OCI-LY3 (cell line): Measurements from ENCODE around the gene CHST12.
"Not testable (repeated sequence)": the region's sequence is repeated elsewhere in the genome, so short reads cannot be mapped to it uniquely, and the experiment has no call there.

Experiments used
- H2AFZ ChIP-seq: fragments of 200-600, 300-600 bp; shearing (Covaris generic); 2 replicates; pipeline ENCODE4 v1.6.0; 2014; ENCODE audit warnings: antibody characterized with exemption, low read depth, low read length
- H3K27ac ChIP-seq: fragments of 200-600, 300-600 bp; sonication (generic); 2 replicates; pipeline ENCODE4 v1.5.1; 2014; ENCODE audit warnings: mild to moderate bottlenecking, low read length, moderate library complexity, mixed read lengths
- H3K27me3 ChIP-seq: fragments of 200-600, 300-600 bp; sonication (generic); 2 replicates; pipeline ENCODE4 v1.6.1; 2014; ENCODE audit warnings: low read depth, low read length, mixed read lengths
- H3K36me3 ChIP-seq: fragments of 200-600, 300-600 bp; sonication (generic); replicated peaks from 2 replicates; pipeline ENCODE3; 2014; ENCODE audit warnings: low read depth, low read length, mixed read lengths
- H3K4me1 ChIP-seq: fragments of 300-600, 200-600 bp; sonication (generic); 2 replicates; pipeline ENCODE4 v1.6.1; 2014; ENCODE audit warnings: low read length, mixed read lengths
- H3K4me2 ChIP-seq: fragments of 200-600, 300-600 bp; sonication (generic); 2 replicates; pipeline ENCODE4 v1.6.1; 2014; ENCODE audit warnings: low read length, mixed read lengths
- H3K4me3 ChIP-seq: fragments of 300-600, 200-600 bp; sonication (generic); 2 replicates; pipeline ENCODE4 v1.5.1; 2014; ENCODE audit warnings: antibody characterized with exemption, mild to moderate bottlenecking, low read length, moderate library complexity
- H3K79me2 ChIP-seq: fragments of 300-600, 200-600 bp; shearing (Covaris generic); 2 replicates; pipeline ENCODE4 v1.6.1; 2014; ENCODE audit warnings: mild to moderate bottlenecking, low read length, mixed read lengths
- H3K9ac ChIP-seq: fragments of 300-600, 200-600 bp; shearing (Covaris generic); 2 replicates; pipeline ENCODE4 v1.6.0; 2014; ENCODE audit warnings: mild to moderate bottlenecking, low read length, moderate library complexity
- H3K9me3 ChIP-seq: fragments of 200-600, 300-600 bp; shearing (Covaris generic); 2 replicates; pipeline ENCODE4 v1.6.1; 2014; ENCODE audit warnings: low read length, mixed read lengths; ENCODE audit not compliant: insufficient read depth
- H4K20me1 ChIP-seq: fragments of 200-600, 300-600 bp; sonication (generic); 2 replicates; pipeline ENCODE4 v1.6.1; 2016; ENCODE audit warnings: low read length, mixed read lengths; ENCODE audit not compliant: insufficient read depth
- EZH2phosphoT487 ChIP-seq: fragments of 200-600 bp; shearing (Covaris generic); IDR thresholded peaks from 2 replicates; pipeline ENCODE4 v1.6.1; 2018; ENCODE audit warnings: antibody characterized with exemption, mixed run types, low read depth
- TF ChIP-seq, protein P1 (sequence below): fragments of 200-600, 300-600 bp; sonication (generic); IDR thresholded peaks from 2 replicates; pipeline ENCODE4 v1.5.1; 2014; ENCODE audit warnings: antibody characterized with exemption, low read length, low read depth

CHST12 gene

DNA sequence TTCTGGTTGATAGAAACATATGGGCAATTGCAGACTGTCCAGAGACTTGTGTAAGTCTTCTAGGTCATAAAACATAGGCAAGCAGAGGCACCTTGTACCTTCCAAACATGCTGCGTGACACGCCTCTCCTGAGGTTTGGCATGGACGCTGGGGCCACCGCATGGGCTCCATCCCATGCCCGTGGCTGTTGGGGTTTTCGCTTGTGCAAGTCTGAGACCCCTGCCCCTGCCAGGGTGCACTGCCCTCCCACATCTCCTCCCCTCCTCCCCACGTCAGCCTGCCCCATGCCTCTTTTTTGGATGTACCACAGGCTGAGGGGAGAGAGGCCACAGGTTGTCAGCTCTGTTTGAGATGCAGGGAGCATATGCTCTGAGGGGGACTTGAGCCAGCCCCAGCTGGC lies 29.8 kb upstream of the CHST12 start:
- no peak for TF ChIP-seq EZH2phosphoT487
- TF ChIP-seq, protein P1, sequence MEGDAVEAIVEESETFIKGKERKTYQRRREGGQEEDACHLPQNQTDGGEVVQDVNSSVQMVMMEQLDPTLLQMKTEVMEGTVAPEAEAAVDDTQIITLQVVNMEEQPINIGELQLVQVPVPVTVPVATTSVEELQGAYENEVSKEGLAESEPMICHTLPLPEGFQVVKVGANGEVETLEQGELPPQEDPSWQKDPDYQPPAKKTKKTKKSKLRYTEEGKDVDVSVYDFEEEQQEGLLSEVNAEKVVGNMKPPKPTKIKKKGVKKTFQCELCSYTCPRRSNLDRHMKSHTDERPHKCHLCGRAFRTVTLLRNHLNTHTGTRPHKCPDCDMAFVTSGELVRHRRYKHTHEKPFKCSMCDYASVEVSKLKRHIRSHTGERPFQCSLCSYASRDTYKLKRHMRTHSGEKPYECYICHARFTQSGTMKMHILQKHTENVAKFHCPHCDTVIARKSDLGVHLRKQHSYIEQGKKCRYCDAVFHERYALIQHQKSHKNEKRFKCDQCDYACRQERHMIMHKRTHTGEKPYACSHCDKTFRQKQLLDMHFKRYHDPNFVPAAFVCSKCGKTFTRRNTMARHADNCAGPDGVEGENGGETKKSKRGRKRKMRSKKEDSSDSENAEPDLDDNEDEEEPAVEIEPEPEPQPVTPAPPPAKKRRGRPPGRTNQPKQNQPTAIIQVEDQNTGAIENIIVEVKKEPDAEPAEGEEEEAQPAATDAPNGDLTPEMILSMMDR: no peak
- no peak overlapping the region for H3K27ac ChIP-seq
- H3K4me3 ChIP-seq: no peak overlapping the region
- H3K27me3 ChIP-seq: no peaks in the 10 kb centered on the region
- peaks cover 60% of the 10 kb centered on the region for H3K36me3 ChIP-seq
- H3K9ac ChIP-seq: no peak overlapping the region
- no peaks in the 10 kb centered on the region for H3K4me1 ChIP-seq
- no peak overlapping the region for H2AFZ ChIP-seq
- peaks cover 64% of the 10 kb centered on the region for H3K79me2 ChIP-seq
- H3K9me3 ChIP-seq: no peaks in the 10 kb centered on the region
- H4K20me1 ChIP-seq: peaks cover 10% of the 10 kb centered on the region; the same call in 1 of the 2 replicates
- H3K4me2 ChIP-seq: no peak overlapping the region

DNA sequence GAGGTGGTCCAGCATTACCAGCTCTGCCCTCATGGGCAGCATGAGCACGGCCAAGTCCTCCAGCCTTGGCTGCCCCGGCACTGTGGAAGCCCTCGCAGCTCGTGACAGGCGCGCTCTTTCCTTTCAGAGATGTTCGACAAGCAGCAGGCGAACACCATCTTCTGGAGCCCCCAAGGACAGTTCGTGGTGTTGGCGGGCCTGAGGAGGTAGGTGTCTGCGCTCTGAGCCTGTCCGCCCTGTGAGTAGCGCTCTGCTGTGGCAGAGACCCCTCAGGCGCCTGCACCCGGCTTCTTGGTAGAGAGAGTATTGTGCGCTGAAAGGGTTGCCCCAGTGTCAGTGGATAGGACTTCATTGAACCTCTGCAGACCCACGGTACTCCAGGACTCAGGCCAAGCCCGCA lies 29.0 kb upstream of the CHST12 start:
- H3K9me3 ChIP-seq: no peaks in the 10 kb centered on the region
- peaks cover 57% of the 10 kb centered on the region for H3K36me3 ChIP-seq
- no peak overlapping the region for H3K9ac ChIP-seq
- no peak overlapping the region for H3K27ac ChIP-seq
- no peak overlapping the region for H3K4me3 ChIP-seq
- H3K27me3 ChIP-seq: no peaks in the 10 kb centered on the region
- no peak for TF ChIP-seq EZH2phosphoT487
- TF ChIP-seq, protein P1: no peak
- peaks cover 61% of the 10 kb centered on the region for H3K79me2 ChIP-seq
- no peaks in the 10 kb centered on the region for H3K4me1 ChIP-seq
- H2AFZ ChIP-seq: no peak overlapping the region
- no peak overlapping the region for H3K4me2 ChIP-seq
- peaks cover 16% of the 10 kb centered on the region for H4K20me1 ChIP-seq

DNA sequence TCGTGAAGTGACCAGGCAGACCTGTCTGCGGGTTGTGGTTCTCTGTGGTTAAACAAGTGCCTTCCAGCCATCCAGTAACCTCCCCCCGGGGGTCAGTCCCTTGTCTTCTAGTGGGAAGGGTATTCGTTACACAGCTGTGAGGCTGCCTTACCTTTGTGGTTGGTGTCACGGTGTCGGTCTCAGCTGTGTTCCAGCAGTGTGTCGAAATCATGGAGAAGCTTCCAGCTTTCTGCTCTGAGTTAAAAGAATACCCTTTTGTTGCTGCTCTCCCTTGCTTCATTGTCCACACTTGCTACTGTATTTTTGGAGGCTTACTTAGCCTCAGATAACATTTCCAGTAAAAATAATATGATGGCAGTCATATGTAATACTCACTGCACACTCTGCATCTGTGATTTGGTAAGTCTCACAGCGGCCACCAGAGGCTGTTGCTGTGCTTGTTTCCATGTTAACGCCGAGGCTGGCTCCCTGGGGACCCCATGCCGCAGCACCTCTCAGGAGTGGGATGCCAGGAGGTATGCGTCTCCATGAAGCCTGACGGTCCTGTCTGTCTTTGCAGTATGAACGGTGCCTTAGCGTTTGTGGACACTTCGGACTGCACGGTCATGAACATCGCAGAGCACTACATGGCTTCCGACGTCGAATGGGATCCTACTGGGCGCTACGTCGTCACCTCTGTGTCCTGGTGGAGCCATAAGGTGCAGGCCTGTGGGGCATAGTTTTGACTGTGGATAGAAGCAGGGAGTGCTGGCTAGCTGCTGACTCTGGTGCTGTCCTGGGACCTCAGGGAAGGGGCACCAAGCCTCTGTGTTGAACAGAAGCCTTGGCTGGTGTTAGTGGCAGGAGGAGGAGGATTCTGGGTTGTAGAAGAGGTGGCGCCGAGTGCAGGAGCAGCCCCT lies 28.3 kb upstream of the CHST12 start:
- Histone ChIP-seq H3K79me2 (peaks cover 61% of the 10 kb centered on the region), H3K9me3 (no peaks in the 10 kb centered on the region), H3K36me3 (peaks cover 56% of the 10 kb centered on the region), H3K27ac (no peak overlapping the region), H3K4me2 (no peak overlapping the region), H4K20me1 (peaks cover 19% of the 10 kb centered on the region), H3K4me1 (no peaks in the 10 kb centered on the region), H3K9ac (no peak overlapping the region), H3K27me3 (no peaks in the 10 kb centered on the region), H2AFZ (no peak overlapping the region), H3K4me3 (no peak overlapping the region)
- TF ChIP-seq EZH2phosphoT487: no peak
- TF ChIP-seq, protein P1: no peak

DNA sequence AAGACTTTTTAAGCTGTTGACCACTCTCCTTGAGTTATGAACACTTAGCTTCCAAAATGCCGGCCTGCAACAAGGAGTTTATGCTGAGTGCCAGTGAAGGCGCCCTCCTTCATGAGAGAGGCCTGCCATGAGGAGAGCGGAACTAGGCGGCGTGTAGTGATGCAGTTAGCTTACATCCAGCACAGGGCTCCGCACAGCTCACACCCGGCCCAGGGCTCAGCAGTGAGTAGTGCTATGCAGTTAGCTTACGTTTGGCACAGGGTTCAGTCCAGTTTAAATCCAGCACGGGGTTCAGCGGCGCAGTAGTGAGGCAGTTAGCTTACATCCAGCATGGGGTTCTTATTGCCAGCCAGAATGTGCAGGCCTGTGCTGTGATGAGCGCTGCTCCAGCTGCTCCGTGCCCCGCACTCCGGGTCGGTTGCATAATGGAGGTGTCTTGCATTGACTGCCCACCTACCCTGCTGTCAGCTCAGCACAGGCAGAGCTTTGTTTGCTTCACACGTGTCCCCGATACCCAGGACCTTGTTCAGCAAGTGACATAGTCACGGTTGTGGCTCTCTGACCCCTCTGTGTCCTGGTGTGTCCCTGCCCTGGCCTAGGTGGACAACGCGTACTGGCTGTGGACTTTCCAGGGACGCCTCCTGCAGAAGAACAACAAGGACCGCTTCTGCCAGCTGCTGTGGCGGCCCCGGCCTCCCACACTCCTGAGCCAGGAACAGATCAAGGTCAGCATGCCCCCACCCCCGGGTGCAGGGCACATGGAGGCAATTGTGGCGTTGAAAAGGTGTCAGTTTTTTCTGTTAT lies 26.9 kb upstream of the CHST12 start:
- Histone ChIP-seq H3K4me3 (no peak overlapping the region), H3K4me2 (no peak overlapping the region), H3K9me3 (no peaks in the 10 kb centered on the region), H3K9ac (no peak overlapping the region), H3K27ac (no peak overlapping the region), H3K36me3 (peaks cover 50% of the 10 kb centered on the region), H4K20me1 (peaks cover 19% of the 10 kb centered on the region), H3K4me1 (no peaks in the 10 kb centered on the region), H3K79me2 (peaks cover 61% of the 10 kb centered on the region), H3K27me3 (no peaks in the 10 kb centered on the region), H2AFZ (no peak overlapping the region)
- no peak for TF ChIP-seq EZH2phosphoT487
- TF ChIP-seq, protein P1: no peak

DNA sequence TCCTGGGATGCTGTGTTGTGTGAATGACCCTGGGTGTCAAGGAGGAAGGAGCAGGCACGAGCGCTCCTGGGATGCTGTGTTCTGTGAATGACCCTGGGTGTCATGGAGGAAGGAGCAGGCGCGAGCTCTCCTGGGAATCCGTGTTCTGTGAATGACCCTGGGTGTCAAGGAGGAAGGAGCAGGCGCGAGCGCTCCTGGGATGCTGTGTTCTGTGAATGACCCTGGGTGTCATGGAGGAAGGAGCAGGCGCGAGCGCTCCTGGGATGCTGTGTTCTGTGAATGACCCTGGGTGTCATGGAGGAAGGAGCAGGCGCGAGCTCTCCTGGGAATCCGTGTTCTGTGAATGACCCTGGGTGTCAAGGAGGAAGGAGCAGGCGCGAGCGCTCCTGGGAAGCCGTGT lies 25.9 kb upstream of the CHST12 start:
- Histone ChIP-seq H3K36me3 (peaks cover 45% of the 10 kb centered on the region), H3K79me2 (peaks cover 58% of the 10 kb centered on the region), H4K20me1 (peaks cover 19% of the 10 kb centered on the region)
- H2AFZ ChIP-seq, H3K4me1 ChIP-seq, H3K9me3 ChIP-seq, H3K27ac ChIP-seq, H3K9ac ChIP-seq, H3K27me3 ChIP-seq, H3K4me3 ChIP-seq, H3K4me2 ChIP-seq: not testable (repeated sequence)

DNA sequence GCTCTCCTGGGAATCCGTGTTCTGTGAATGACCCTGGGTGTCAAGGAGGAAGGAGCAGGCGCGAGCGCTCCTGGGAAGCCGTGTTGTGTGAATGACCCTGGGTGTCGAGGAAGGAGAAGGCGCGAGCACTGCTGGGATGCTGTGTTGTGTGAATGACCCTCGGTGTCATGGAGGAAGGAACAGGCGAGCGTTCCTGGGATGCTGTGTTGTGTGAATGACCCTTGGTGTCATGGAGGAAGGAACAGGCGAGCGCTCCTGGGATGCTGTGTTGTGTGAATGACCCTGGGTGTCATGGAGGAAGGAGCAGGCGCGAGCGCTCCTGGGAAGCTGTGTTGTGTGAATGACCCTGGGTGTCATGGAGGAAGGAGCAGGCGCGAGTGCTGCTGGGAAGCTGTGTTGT lies 25.3 kb upstream of the CHST12 start:
- not testable (repeated sequence) for H3K4me3 ChIP-seq, H3K4me1 ChIP-seq, H2AFZ ChIP-seq, H3K27ac ChIP-seq, H3K9ac ChIP-seq, H3K9me3 ChIP-seq, H3K27me3 ChIP-seq, H3K4me2 ChIP-seq
- Histone ChIP-seq H3K36me3 (peaks cover 39% of the 10 kb centered on the region), H4K20me1 (peaks cover 19% of the 10 kb centered on the region), H3K79me2 (peaks cover 52% of the 10 kb centered on the region)
